Measurements from ENCODE around the gene C22orf39. TPM values are rescaled to one million over a fixed set of nuclear protein-coding genes. Genes with fewer than 3 reads are reported as not detected.

C22orf39 gene
- total RNA-seq, 6 donors from 2014 or later: 29.1 to 48.6 (median 43.6) TPM

GRCh38 chr22:19457828-19458428, 10.4 kb upstream of the C22orf39 start:
- H3K27ac ChIP-seq: no peak overlapping the region
- H3K9me3 ChIP-seq: no peaks in the 10 kb centered on the region
- peak in 1 of 2 donors; percentile 10 for DNase-seq
- no peaks in the 10 kb centered on the region for H3K4me1 ChIP-seq
- H3K4me3 ChIP-seq: no peak overlapping the region
- WGBS, 2 donors: 94% methylated on average over 8 of the region's 8 CpGs
- H3K27me3 ChIP-seq: no peaks in the 10 kb centered on the region
- ATAC-seq (ENCODE audit: low FRiP score in 2 of 2): no peak
- TF ChIP-seq POLR2AphosphoS5 (IDR thresholded peaks at IDR 0.05) (no peak), CTCF (IDR thresholded peaks at IDR 0.05) (no peak), EP300 (IDR thresholded peaks at IDR 0.05) (no peak), POLR2A (IDR thresholded peaks at IDR 0.05) (no peak)
- peaks cover 20 to 90% (median 72%) of the 10 kb centered on the region in 4 donors for H3K36me3 ChIP-seq

- ATAC-seq (ENCODE audit: low FRiP score in 2 of 2): no peak
- no peak overlapping the region for H3K27ac ChIP-seq
- 91 to 96% methylated on average over 10 of the region's 10 CpGs for WGBS, 2 donors
- H3K4me3 ChIP-seq: no peak overlapping the region
- H3K36me3 ChIP-seq: peaks cover 24 to 93% (median 78%) of the 10 kb centered on the region in 4 donors
- no peaks in the 10 kb centered on the region for H3K4me1 ChIP-seq
- H3K27me3 ChIP-seq: no peaks in the 10 kb centered on the region
- no peaks in the 10 kb centered on the region for H3K9me3 ChIP-seq
- TF ChIP-seq EP300 (IDR thresholded peaks at IDR 0.05) (no peak), POLR2A (IDR thresholded peaks at IDR 0.05) (no peak), POLR2AphosphoS5 (IDR thresholded peaks at IDR 0.05) (no peak), CTCF (IDR thresholded peaks at IDR 0.05) (no peak)
- DNase-seq: peak in 1 of 2 donors; percentile 6
Measured at GRCh38 chr22:19456541-19456940, 9.0 kb upstream of the C22orf39 start.

- DNase-seq (peak in 1 of 2 donors; percentile 6), ATAC-seq (ENCODE audit: low FRiP score in 2 of 2) (peak in 1 of 2 donors; percentile 12)
- H3K36me3 ChIP-seq: peaks cover 24 to 91% (median 76%) of the 10 kb centered on the region in 4 donors
Measured at GRCh38 chr22:19455585-19456370, 8.3 kb upstream of the C22orf39 start.

GRCh38 chr22:19455033-19455432, 7.5 kb upstream of the C22orf39 start:
- Histone ChIP-seq H3K9me3 (no peaks in the 10 kb centered on the region), H3K4me3 (no peak overlapping the region), H3K27ac (no peak overlapping the region), H3K27me3 (no peaks in the 10 kb centered on the region), H3K4me1 (no peaks in the 10 kb centered on the region), H3K36me3 (peaks cover 24 to 93% (median 72%) of the 10 kb centered on the region in 4 donors)
- no peak for ATAC-seq (ENCODE audit: low FRiP score in 2 of 2)
- TF ChIP-seq POLR2AphosphoS5 (IDR thresholded peaks at IDR 0.05) (no peak), POLR2A (IDR thresholded peaks at IDR 0.05) (no peak), EP300 (IDR thresholded peaks at IDR 0.05) (no peak), CTCF (IDR thresholded peaks at IDR 0.05) (no peak)
- peak in 1 of 2 donors; percentile 1 for DNase-seq
- 98 to 100% methylated on average over 2 of the region's 2 CpGs for WGBS, 2 donors

More at GRCh38 chr22:19455585-19456370, 8.3 kb upstream of the C22orf39 start:
- Histone ChIP-seq H3K4me3 (no peak overlapping the region), H3K9me3 (no peaks in the 10 kb centered on the region), H3K4me1 (no peaks in the 10 kb centered on the region), H3K27ac (no peak overlapping the region), H3K27me3 (no peaks in the 10 kb centered on the region)
- TF ChIP-seq CTCF (IDR thresholded peaks at IDR 0.05): no peak
- no peak for TF ChIP-seq POLR2AphosphoS5 (IDR thresholded peaks at IDR 0.05)
- TF ChIP-seq POLR2A (IDR thresholded peaks at IDR 0.05): no peak
- TF ChIP-seq EP300 (IDR thresholded peaks at IDR 0.05): no peak
- WGBS, 2 donors: 71 to 92% methylated on average over 2 to 4 of the region's 4 CpGs
